ENCODE results near the gene CD109. TPM values are rescaled to one million over a fixed set of nuclear protein-coding genes. Genes with fewer than 3 reads are reported as not detected.
"Not testable (repeated sequence)": the region's sequence is repeated elsewhere in the genome, so short reads cannot be mapped to it uniquely, and the experiment has no call there.

CD109 gene
- polyA plus RNA-seq, 1 donor from 2014 or later: 0.07 TPM

GRCh38 chr6:73680289-73680918 is 15.6 kb upstream of the CD109 start:
- Histone ChIP-seq H3K27me3 (ENCODE audit: insufficient read depth, low read depth, low read length) (no peaks in the 10 kb centered on the region), H4K20me1 (ENCODE audit: insufficient read depth) (no peaks in the 10 kb centered on the region), H3F3A (ENCODE audit: insufficient read depth, low read length, poor library complexity, severe bottlenecking) (no peaks in the 10 kb centered on the region), H3K27ac (ENCODE audit: low read length) (no peak overlapping the region), H3K4me3 (ENCODE audit: low read length) (no peak overlapping the region), H3K4me2 (ENCODE audit: low read length) (no peak overlapping the region), H3K9me3 (ENCODE audit: low read length) (no peaks in the 10 kb centered on the region), H2AFZ (ENCODE audit: low read depth, low read length) (no peak overlapping the region), H3K9ac (ENCODE audit: low read length) (no peak overlapping the region), H3K9me2 (ENCODE audit: insufficient read depth, low read length) (no peaks in the 10 kb centered on the region), H3K36me3 (ENCODE audit: insufficient read depth, low read length) (no peaks in the 10 kb centered on the region), H3K79me2 (replicated peaks; ENCODE audit: insufficient read depth, low read length) (no peaks in the 10 kb centered on the region)
- TF ChIP-seq TAF1 (IDR thresholded peaks at IDR 0.05; ENCODE audit: low read depth) (no peak), EZH2 (IDR thresholded peaks at IDR 0.05; ENCODE audit: borderline replicate concordance, insufficient read depth, low read length, poor library complexity, severe bottlenecking) (no peak), SMC3 (conservative IDR thresholded peaks at IDR 0.05; ENCODE audit: poor library complexity) (no peak), MXI1 (conservative IDR thresholded peaks at IDR 0.05; ENCODE audit: poor library complexity, severe bottlenecking) (no peak), REST (IDR thresholded peaks at IDR 0.05; ENCODE audit: borderline replicate concordance) (no peak), POLR2AphosphoS5 (IDR thresholded peaks at IDR 0.05) (no peak), EP300 (conservative IDR thresholded peaks at IDR 0.05; ENCODE audit: poor library complexity, severe bottlenecking) (no peak), CTCF (IDR thresholded peaks at IDR 0.05; ENCODE audit: poor library complexity, severe bottlenecking) (no peak), RAD21 (conservative IDR thresholded peaks at IDR 0.05) (no peak)

GRCh38 chr6:73683574-73683973 is 12.4 kb upstream of the CD109 start:
- not testable (repeated sequence) for H3K36me3 ChIP-seq (ENCODE audit: insufficient read depth, low read length); H3K4me3 ChIP-seq (ENCODE audit: low read length); H3K27ac ChIP-seq (ENCODE audit: low read length); H4K20me1 ChIP-seq (ENCODE audit: insufficient read depth); H3K4me2 ChIP-seq (ENCODE audit: low read length); H3K9me2 ChIP-seq (ENCODE audit: insufficient read depth, low read length); H3F3A ChIP-seq (ENCODE audit: insufficient read depth, low read length, poor library complexity, severe bottlenecking); H2AFZ ChIP-seq (ENCODE audit: low read depth, low read length); H3K9me3 ChIP-seq (ENCODE audit: low read length); H3K79me2 ChIP-seq (replicated peaks; ENCODE audit: insufficient read depth, low read length); H3K9ac ChIP-seq (ENCODE audit: low read length); H3K27me3 ChIP-seq (ENCODE audit: insufficient read depth, low read depth, low read length)

GRCh38 chr6:73688351-73688750 is 7.7 kb upstream of the CD109 start:
- Histone ChIP-seq H3K27me3 (ENCODE audit: insufficient read depth, low read depth, low read length) (no peaks in the 10 kb centered on the region), H2AFZ (ENCODE audit: low read depth, low read length) (no peak overlapping the region), H3K9ac (ENCODE audit: low read length) (no peak overlapping the region)

More at GRCh38 chr6:73688351-73688750, 7.7 kb upstream of the CD109 start:
- H3K9me2 ChIP-seq (ENCODE audit: insufficient read depth, low read length): no peaks in the 10 kb centered on the region
- H3K4me3 ChIP-seq (ENCODE audit: low read length): no peak overlapping the region
- H3F3A ChIP-seq (ENCODE audit: insufficient read depth, low read length, poor library complexity, severe bottlenecking): no peaks in the 10 kb centered on the region
- TF ChIP-seq TAF1 (IDR thresholded peaks at IDR 0.05; ENCODE audit: low read depth) (no peak), CTCF (IDR thresholded peaks at IDR 0.05; ENCODE audit: poor library complexity, severe bottlenecking) (no peak), SMC3 (conservative IDR thresholded peaks at IDR 0.05; ENCODE audit: poor library complexity) (no peak), REST (IDR thresholded peaks at IDR 0.05; ENCODE audit: borderline replicate concordance) (no peak), POLR2AphosphoS5 (IDR thresholded peaks at IDR 0.05) (no peak), RAD21 (conservative IDR thresholded peaks at IDR 0.05) (no peak), EP300 (conservative IDR thresholded peaks at IDR 0.05; ENCODE audit: poor library complexity, severe bottlenecking) (no peak), EZH2 (IDR thresholded peaks at IDR 0.05; ENCODE audit: borderline replicate concordance, insufficient read depth, low read length, poor library complexity, severe bottlenecking) (no peak), MXI1 (conservative IDR thresholded peaks at IDR 0.05; ENCODE audit: poor library complexity, severe bottlenecking) (no peak)
- no peak overlapping the region for H3K27ac ChIP-seq (ENCODE audit: low read length)
- H3K9me3 ChIP-seq (ENCODE audit: low read length): no peaks in the 10 kb centered on the region
- no peak overlapping the region for H3K4me2 ChIP-seq (ENCODE audit: low read length)
- no peaks in the 10 kb centered on the region for H4K20me1 ChIP-seq (ENCODE audit: insufficient read depth)
- H3K79me2 ChIP-seq (replicated peaks; ENCODE audit: insufficient read depth, low read length): no peaks in the 10 kb centered on the region
- no peaks in the 10 kb centered on the region for H3K36me3 ChIP-seq (ENCODE audit: insufficient read depth, low read length)
